K562 (cell line): ENCODE measurements around the gene SLC39A11. TPM values are rescaled to one million over a fixed set of nuclear protein-coding genes. Genes with fewer than 3 reads are reported as not detected.

Source experiments
- ATAC-seq: fragments of 200-7000 bp; cut with Tn5 transposase; 3 replicates; pipeline ENCODE4 v1.9.1; 2020; ENCODE audit warnings: moderate library complexity
- BruUV-seq: library from RNA; stranded (reverse); fragments of 400-500 nt; replicated peaks from 2 replicates; lab custom pipeline; 2021; lab: Mats Ljungman, UMichigan
- CTCF ChIA-PET: fragments of 300-600 bp; formaldehyde crosslinking; extraction: SDS; loops from one replicate; lab custom pipeline; 2021; ENCODE audit warnings: low intra/inter-chr PET ratio; lab: Yijun Ruan, JAX
- POLR2A ChIA-PET: fragments of 300-600, 350-650 bp; sonication (Branson Sonifier 250); formaldehyde crosslinking; extraction: SDS; loops from one replicate; lab custom pipeline; 2021; ENCODE audit warnings: antibody characterized with exemption, inconsistent platforms; lab: Yijun Ruan, JAX
- DNase-seq, 4 experiments: peaks; one replicate each; pipeline versions ENCODE4 v3.0.0 to v3.0.0-alpha.2; 2011 to 2018; ENCODE audit warnings: low spot score in 3 of 4, mixed read lengths in 3 of 4; ENCODE audit errors: extremely low read depth in 1 of 4
- FAIRE-seq: peaks from 2 replicates; lab custom pipeline; 2011; peaks lifted over from hg19 to GRCh38; lab: Jason Lieb, UNC
- H2AFZ ChIP-seq: 2 replicates; pipeline ENCODE4 v1.6.0; 2011; ENCODE audit warnings: low read depth, low read length, control low read depth, inconsistent platforms
- H3K27ac ChIP-seq: fragments of 200-600 bp; 3 replicates; pipeline ENCODE4 v1.8.0; 2011; ENCODE audit warnings: low read depth, mild to moderate bottlenecking, control low read depth, inconsistent platforms, low read length, moderate library complexity, mixed read lengths; ENCODE audit errors: extremely low read depth
- H3K27me3 ChIP-seq, 2 experiments: fragments of 300-600 bp in 1 of 2; 2 replicates in 1 of 2; 3 replicates in 1 of 2; pipeline versions ENCODE4 v1.6.0 to v1.8.0; 2011; ENCODE audit warnings: inconsistent platforms in 2 of 2, low read length in 2 of 2, mild to moderate bottlenecking in 1 of 2, mixed read lengths in 1 of 2, moderate library complexity in 1 of 2; ENCODE audit not compliant: control insufficient read depth in 2 of 2, insufficient read depth in 2 of 2
- H3K36me3 ChIP-seq: fragments of 300-600 bp; 3 replicates; pipeline ENCODE4 v1.8.0; 2011; ENCODE audit warnings: mild to moderate bottlenecking, low read length, inconsistent platforms; ENCODE audit not compliant: control insufficient read depth, insufficient read depth
- H3K4me1 ChIP-seq, 2 experiments: fragments of 200-600 bp in 1 of 2; replicated peaks in 1 of 2; 2 replicates in 1 of 2; 3 replicates in 1 of 2; pipeline versions ENCODE4 v1.5.1 to v1.8.0; 2011; ENCODE audit warnings: inconsistent platforms in 2 of 2, low read length in 2 of 2, mild to moderate bottlenecking in 1 of 2, mixed read lengths in 1 of 2, moderate library complexity in 1 of 2; ENCODE audit not compliant: control insufficient read depth in 2 of 2, insufficient read depth in 2 of 2
- H3K4me2 ChIP-seq: 2 replicates; pipeline ENCODE4 v1.6.1; 2011; ENCODE audit warnings: low read length, control low read depth, inconsistent platforms, mixed read lengths; ENCODE audit not compliant: insufficient read depth
- H3K4me3 ChIP-seq: fragments of 200-600 bp; sonication (generic), shearing (Covaris generic); 2 replicates; pipeline ENCODE4 v1.5.1; 2016; ENCODE audit warnings: control low read depth, inconsistent platforms
- H3K79me2 ChIP-seq: fragments of 200-600 bp; 3 replicates; pipeline ENCODE4 v1.8.0; 2011; ENCODE audit warnings: low read length, inconsistent platforms; ENCODE audit not compliant: control insufficient read depth, insufficient read depth
- H3K9ac ChIP-seq, 2 experiments: 2 replicates each; pipeline versions ENCODE4 v1.6.0 to v1.6.1; 2011; ENCODE audit warnings: low read depth in 2 of 2, low read length in 2 of 2, control low read depth in 1 of 2, inconsistent platforms in 1 of 2, mild to moderate bottlenecking in 1 of 2, mixed read lengths in 1 of 2; ENCODE audit not compliant: insufficient read depth in 1 of 2
- H3K9me1 ChIP-seq: one replicate; pipeline ENCODE4 v1.6.0; 2011; ENCODE audit warnings: inconsistent platforms, mild to moderate bottlenecking, low read length, moderate library complexity; ENCODE audit not compliant: control insufficient read depth, insufficient read depth
- H3K9me3 ChIP-seq: replicated peaks from 2 replicates; pipeline ENCODE4 v1.5.1; 2011; ENCODE audit warnings: low read depth, low read length, inconsistent platforms; ENCODE audit not compliant: control insufficient read depth, insufficient read depth
- H4K20me1 ChIP-seq: replicated peaks from 2 replicates; pipeline ENCODE4 v1.6.1; 2011; ENCODE audit warnings: low read length, inconsistent platforms, mixed read lengths; ENCODE audit not compliant: control insufficient read depth, insufficient read depth
- ATF4 ChIP-seq: fragments of 450-650 bp; formaldehyde crosslinking; IDR thresholded peaks from 2 replicates; pipeline ENCODE4 v1.4.0; 2022; ENCODE audit warnings: mild to moderate bottlenecking, moderate library complexity
- FUS ChIP-seq: fragments of 200-400 bp; formaldehyde crosslinking; optimal IDR thresholded peaks from 2 replicates; pipeline ENCODE3; 2017; ENCODE audit warnings: low read depth, low read length
- ILF3 ChIP-seq: fragments of 450-650 bp; IDR thresholded peaks from 2 replicates; pipeline ENCODE4 v1.6.1; 2018; ENCODE audit warnings: antibody characterized with exemption, mild to moderate bottlenecking, moderate library complexity, borderline replicate concordance
- RBM25 ChIP-seq: fragments of 200-400 bp; formaldehyde crosslinking; IDR thresholded peaks from 2 replicates; pipeline ENCODE4 v1.6.1; 2018; ENCODE audit warnings: low read length, low read depth, moderate library complexity; ENCODE audit not compliant: severe bottlenecking
- TSHZ1 ChIP-seq: fragments of 250-450 bp; sonication (Bioruptor Pico); IDR thresholded peaks from 2 replicates; pipeline ENCODE4 v1.4.0; 2020; ENCODE audit warnings: mild to moderate bottlenecking, moderate library complexity
- ZFP36 ChIP-seq: fragments of 150-350 bp; IDR thresholded peaks from 2 replicates; pipeline ENCODE4 v1.6.1; 2018; ENCODE audit warnings: low read length, low read depth; ENCODE audit not compliant: partially characterized antibody
- WGBS: fragments of 100-300 bp; shearing (Covaris generic); methylation state at CpG from one replicate; pipeline ENCODE4 v1.1.6; 2016; ENCODE audit warnings: low coverage, mixed read lengths; ENCODE audit not compliant: insufficient coverage; ENCODE audit errors: missing lambda C conversion rate; 5-methylcytosine and 5-hydroxymethylcytosine counted together
- in situ Hi-C: fragments of 300-500 bp; cut with MboI; formaldehyde crosslinking; loops from 4 replicates; pipeline ENCODE4 v1.15.0; 2018; ENCODE audit warnings: inconsistent platforms, mixed read lengths
- intact Hi-C: fragments of 100-400 bp; cut with micrococcal nuclease; formaldehyde crosslinking; loops from 2 replicates; pipeline ENCODE4 v1.14.2; 2022
- polyA plus RNA-seq, 8 experiments: library from polyadenylated mRNA; depleted of rRNA in 4 of 8; stranded (reverse) in 5 of 8; unstranded in 3 of 8; fragments of >200 nt; fragmentation: Nextera tagmentation in 2 of 8; fragmentation: Illumina TruSeq in 1 of 8; extraction: Ambion mirVana in 2 of 8; extraction: Trizol in 1 of 8; gene quantifications; 2 replicates each; pipeline versions ENCODE4 v1.2.1 to v1.2.3, GENCODE V29; 2011 to 2014; ENCODE audit warnings: inconsistent platforms in 1 of 8, missing spikeins in 1 of 8
- total RNA-seq, 7 experiments: library from RNA; depleted of rRNA in 6 of 7; stranded (reverse); fragments of >200 nt in 6 of 7; fragmentation: Illumina TruSeq in 2 of 7; extraction: Trizol in 2 of 7; gene quantifications; 2 replicates each; pipeline versions ENCODE4 v1.2.1 to v1.2.3, GENCODE V29; 2011 to 2021; ENCODE audit warnings: low replicate concordance in 1 of 7

The SLC39A11 gene
- total and polyA plus RNA-seq, 9 of the 15 experiments (the other 6 are each of a cell fraction or from before 2014, with no cell fraction given): 10.5 to 26.4 (median 13.4) TPM

- no peaks in the 10 kb centered on the region for H3K9me1 ChIP-seq
- H4K20me1 ChIP-seq: no peaks in the 10 kb centered on the region
- no peak for DNase-seq
- H3K4me1 ChIP-seq: no peaks in the 10 kb centered on the region; a peak in 1 of 5 replicates
- no peak for FAIRE-seq
- H3K27ac ChIP-seq: no peak overlapping the region
- no TSS peak for BruUV-seq
- 47% methylated on average over 17 of the region's 17 CpGs for WGBS
- ChIA-PET POLR2A (no interaction called here), CTCF (no interaction called here)
- ATAC-seq: no peak
- intact Hi-C loops: no loop called here
- H3K4me2 ChIP-seq: no peak overlapping the region
- H3K9ac ChIP-seq: no peak overlapping the region
- no peaks in the 10 kb centered on the region for H3K79me2 ChIP-seq
- TF ChIP-seq FUS: no peak
- TF ChIP-seq TSHZ1 (CRISPR knock-in tag): no peak
- TF ChIP-seq ZFP36: peak; percentile 53
- peak; percentile 40 for TF ChIP-seq RBM25
- TF ChIP-seq ILF3: no peak
- no peak for TF ChIP-seq ATF4 (CRISPR knock-in tag)
- H3K9me3 ChIP-seq: no peaks in the 10 kb centered on the region
- no peaks in the 10 kb centered on the region for H3K36me3 ChIP-seq
- no peaks in the 10 kb centered on the region for H3K27me3 ChIP-seq
- H3K4me3 ChIP-seq: no peak overlapping the region
- in situ Hi-C loops: no loop called here
- no peak overlapping the region for H2AFZ ChIP-seq
Measured at GRCh38 chr17:72853440-72854415, 238.8 kb downstream of the SLC39A11 start.
